Activated naive CD4-positive, alpha-beta T cell treated with anti-CD3 and anti-CD28 coated beads, Interleukin-2, amount 10 ng/mL, durations not matched to agents 7 days and 5 days (primary cell): ENCODE data around the gene DTX2.
"Not testable (repeated sequence)": the region's sequence is repeated elsewhere in the genome, so short reads cannot be mapped to it uniquely, and the experiment has no call there.

Experiments used
- CTCF ChIA-PET: fragments of 350-600 bp; sonication (Branson Sonifier 250); formaldehyde crosslinking; loops from one replicate; lab custom pipeline; 2021; ENCODE audit warnings: antibody characterized with exemption; lab: Charles Lee
- DNase-seq: peaks from one replicate; pipeline ENCODE4 v3.0.0-alpha.2; 2020
- H3K27ac Mint-ChIP-seq: one replicate; pipeline ENCODE4 v1.8.0; 2021; ENCODE audit warnings: mild to moderate bottlenecking, moderate library complexity, mixed read lengths
- H3K27me3 Mint-ChIP-seq: one replicate; pipeline ENCODE4 v1.8.0; 2021; ENCODE audit warnings: mild to moderate bottlenecking, mixed read lengths
- H3K36me3 Mint-ChIP-seq: one replicate; pipeline ENCODE4 v1.8.0; 2021; ENCODE audit warnings: mixed read lengths
- H3K4me1 Mint-ChIP-seq: one replicate; pipeline ENCODE4 v1.8.0; 2021; ENCODE audit warnings: mixed read lengths
- H3K4me3 Mint-ChIP-seq: one replicate; pipeline ENCODE4 v1.8.0; 2021; ENCODE audit warnings: mild to moderate bottlenecking, moderate library complexity, mixed read lengths
- H3K9me3 Mint-ChIP-seq: one replicate; pipeline ENCODE4 v1.8.0; 2021; ENCODE audit warnings: mixed read lengths

DTX2 gene

GRCh38 chr7:76430836-76431235 lies 30.7 kb upstream of the DTX2 start:
- no peak for DNase-seq
- no peaks in the 10 kb centered on the region for H3K36me3 Mint-ChIP-seq
- CTCF ChIA-PET = interaction anchor here (0.8 to 2.1 kb wide), 2 partner anchors 10 to 13 kb away, joined by 3 to 4 read pairs; no protein-coding TSS in a partner anchor
- H3K9me3 Mint-ChIP-seq = no peaks in the 10 kb centered on the region
- H3K27ac Mint-ChIP-seq = no peak overlapping the region
- H3K4me3 Mint-ChIP-seq = no peak overlapping the region
- no peaks in the 10 kb centered on the region for H3K4me1 Mint-ChIP-seq
- no peaks in the 10 kb centered on the region for H3K27me3 Mint-ChIP-seq

- H3K27ac Mint-ChIP-seq, H3K4me3 Mint-ChIP-seq, CTCF ChIA-PET, H3K4me1 Mint-ChIP-seq, H3K27me3 Mint-ChIP-seq, H3K36me3 Mint-ChIP-seq, H3K9me3 Mint-ChIP-seq: not testable (repeated sequence)
- DNase-seq = peak; percentile 80
Observed at GRCh38 chr7:76437873-76438272, 23.6 kb upstream of the DTX2 start.

- DNase-seq = not testable (repeated sequence)
Observed at GRCh38 chr7:76439120-76439888, 22.2 kb upstream of the DTX2 start.

GRCh38 chr7:76440404-76440803 lies 21.1 kb upstream of the DTX2 start:
- H3K27me3 Mint-ChIP-seq, H3K27ac Mint-ChIP-seq, H3K4me3 Mint-ChIP-seq, H3K36me3 Mint-ChIP-seq, DNase-seq, CTCF ChIA-PET, H3K9me3 Mint-ChIP-seq: not testable (repeated sequence)
- peaks cover 15% of the 10 kb centered on the region for H3K4me1 Mint-ChIP-seq

More at GRCh38 chr7:76439120-76439888, 22.2 kb upstream of the DTX2 start:
- H3K27me3 Mint-ChIP-seq, H3K4me3 Mint-ChIP-seq, H3K4me1 Mint-ChIP-seq, H3K27ac Mint-ChIP-seq, H3K9me3 Mint-ChIP-seq, H3K36me3 Mint-ChIP-seq, CTCF ChIA-PET: not testable (repeated sequence)

- CTCF ChIA-PET, H3K4me3 Mint-ChIP-seq, H3K27me3 Mint-ChIP-seq, H3K36me3 Mint-ChIP-seq, H3K9me3 Mint-ChIP-seq, H3K27ac Mint-ChIP-seq, DNase-seq: not testable (repeated sequence)
- peaks cover 18% of the 10 kb centered on the region for H3K4me1 Mint-ChIP-seq
Observed at GRCh38 chr7:76441792-76442191, 19.7 kb upstream of the DTX2 start.

GRCh38 chr7:76442664-76443446 lies 18.7 kb upstream of the DTX2 start:
- not testable (repeated sequence) for H3K4me3 Mint-ChIP-seq, H3K27me3 Mint-ChIP-seq, H3K9me3 Mint-ChIP-seq, DNase-seq, H3K27ac Mint-ChIP-seq, H3K36me3 Mint-ChIP-seq
- H3K4me1 Mint-ChIP-seq = peaks cover 18% of the 10 kb centered on the region
- CTCF ChIA-PET = interaction anchor here (1.1 kb wide), 1 partner anchor 166 kb away, joined by 3 read pairs; no protein-coding TSS in a partner anchor

- H3K9me3 Mint-ChIP-seq, DNase-seq, H3K36me3 Mint-ChIP-seq, CTCF ChIA-PET, H3K27me3 Mint-ChIP-seq, H3K4me3 Mint-ChIP-seq: not testable (repeated sequence)
- H3K4me1 Mint-ChIP-seq = peaks cover 18% of the 10 kb centered on the region
- H3K27ac Mint-ChIP-seq = peak overlapping the region; percentile 87
Observed at GRCh38 chr7:76443846-76444245, 17.7 kb upstream of the DTX2 start.

GRCh38 chr7:76445577-76446008 lies 15.9 kb upstream of the DTX2 start:
- H3K27me3 Mint-ChIP-seq, H3K9me3 Mint-ChIP-seq, H3K36me3 Mint-ChIP-seq, CTCF ChIA-PET, H3K4me3 Mint-ChIP-seq: not testable (repeated sequence)
- DNase-seq = peak; percentile 45
- Mint-ChIP-seq H3K27ac (peak overlapping the region; percentile 93), H3K4me1 (peaks cover 18% of the 10 kb centered on the region)

- H3K4me1 Mint-ChIP-seq, DNase-seq, H3K4me3 Mint-ChIP-seq, H3K27ac Mint-ChIP-seq, H3K27me3 Mint-ChIP-seq, CTCF ChIA-PET, H3K9me3 Mint-ChIP-seq, H3K36me3 Mint-ChIP-seq: not testable (repeated sequence)
Observed at GRCh38 chr7:76457017-76457416, 4.5 kb upstream of the DTX2 start.

GRCh38 chr7:76458504-76458903 lies 3.0 kb upstream of the DTX2 start:
- H3K27ac Mint-ChIP-seq, H3K4me1 Mint-ChIP-seq, H3K9me3 Mint-ChIP-seq, H3K4me3 Mint-ChIP-seq, H3K36me3 Mint-ChIP-seq, CTCF ChIA-PET, DNase-seq, H3K27me3 Mint-ChIP-seq: not testable (repeated sequence)

GRCh38 chr7:76460767-76461166 lies 742 bp upstream of the DTX2 start:
- H3K27ac Mint-ChIP-seq, DNase-seq, CTCF ChIA-PET, H3K36me3 Mint-ChIP-seq, H3K27me3 Mint-ChIP-seq, H3K4me3 Mint-ChIP-seq, H3K9me3 Mint-ChIP-seq, H3K4me1 Mint-ChIP-seq: not testable (repeated sequence)

GRCh38 chr7:76462271-76462882 lies 868 bp downstream of the DTX2 start:
- CTCF ChIA-PET, H3K4me1 Mint-ChIP-seq, H3K4me3 Mint-ChIP-seq, H3K9me3 Mint-ChIP-seq, H3K27me3 Mint-ChIP-seq, DNase-seq, H3K27ac Mint-ChIP-seq, H3K36me3 Mint-ChIP-seq: not testable (repeated sequence)

GRCh38 chr7:76464959-76465358 lies 3.5 kb downstream of the DTX2 start:
- H3K9me3 Mint-ChIP-seq, H3K4me3 Mint-ChIP-seq, CTCF ChIA-PET: not testable (repeated sequence)

GRCh38 chr7:76465950-76466349 lies 4.4 kb downstream of the DTX2 start:
- CTCF ChIA-PET, H3K4me3 Mint-ChIP-seq, H3K4me1 Mint-ChIP-seq, H3K9me3 Mint-ChIP-seq, H3K27ac Mint-ChIP-seq, H3K27me3 Mint-ChIP-seq, DNase-seq, H3K36me3 Mint-ChIP-seq: not testable (repeated sequence)

More at GRCh38 chr7:76464959-76465358, 3.5 kb downstream of the DTX2 start:
- not testable (repeated sequence) for DNase-seq, H3K27me3 Mint-ChIP-seq, H3K4me1 Mint-ChIP-seq, H3K36me3 Mint-ChIP-seq, H3K27ac Mint-ChIP-seq
